ENCODE data around the gene ZNF500.

ZNF500 gene

GRCh38 chr16:4790871-4791270, 23.9 kb upstream of the ZNF500 start:
- Histone ChIP-seq H3K4me2 (ENCODE audit: low read length) (no peak overlapping the region), H3K9me3 (ENCODE audit: low read length) (no peaks in the 10 kb centered on the region), H3F3A (ENCODE audit: insufficient read depth, low read length) (no peaks in the 10 kb centered on the region), H3K36me3 (ENCODE audit: insufficient read depth, low read length) (no peaks in the 10 kb centered on the region), H4K20me1 (ENCODE audit: insufficient read depth, low read length) (no peaks in the 10 kb centered on the region), H3K9me2 (ENCODE audit: low read depth, low read length) (no peaks in the 10 kb centered on the region), H3K4me3 (ENCODE audit: low read depth, low read length, poor library complexity, severe bottlenecking) (no peak overlapping the region), H3K9ac (ENCODE audit: low read length) (no peak overlapping the region), H2AFZ (ENCODE audit: low read length) (no peak overlapping the region), H3K4me1 (ENCODE audit: insufficient read depth, low read length, severe bottlenecking) (peaks cover 3% of the 10 kb centered on the region), H3K79me2 (ENCODE audit: insufficient read depth, low read length) (no peaks in the 10 kb centered on the region), H3K27ac (ENCODE audit: low read depth, low read length, poor library complexity, severe bottlenecking) (no peak overlapping the region), H3K27me3 (ENCODE audit: insufficient read depth, low read length) (no peaks in the 10 kb centered on the region; the same call in 1 of the 2 replicates)
- TF ChIP-seq CTCF (IDR thresholded peaks at IDR 0.05; ENCODE audit: low read length): no peak
- TF ChIP-seq EZH2 (IDR thresholded peaks at IDR 0.05; ENCODE audit: borderline replicate concordance, low read length): no peak

- no peaks in the 10 kb centered on the region; the same call in 1 of the 2 replicates for H3K27me3 ChIP-seq (ENCODE audit: insufficient read depth, low read length)
- no peak overlapping the region for H2AFZ ChIP-seq (ENCODE audit: low read length)
- TF ChIP-seq EZH2 (IDR thresholded peaks at IDR 0.05; ENCODE audit: borderline replicate concordance, low read length) (no peak), CTCF (IDR thresholded peaks at IDR 0.05; ENCODE audit: low read length) (no peak)
- no peaks in the 10 kb centered on the region for H3F3A ChIP-seq (ENCODE audit: insufficient read depth, low read length)
- H3K79me2 ChIP-seq (ENCODE audit: insufficient read depth, low read length): no peaks in the 10 kb centered on the region
- H3K9me2 ChIP-seq (ENCODE audit: low read depth, low read length): no peaks in the 10 kb centered on the region
- H3K4me1 ChIP-seq (ENCODE audit: insufficient read depth, low read length, severe bottlenecking): peaks cover 3% of the 10 kb centered on the region
- H3K4me3 ChIP-seq (ENCODE audit: low read depth, low read length, poor library complexity, severe bottlenecking): no peak overlapping the region
- no peak overlapping the region for H3K27ac ChIP-seq (ENCODE audit: low read depth, low read length, poor library complexity, severe bottlenecking)
- H4K20me1 ChIP-seq (ENCODE audit: insufficient read depth, low read length): no peaks in the 10 kb centered on the region
- H3K4me2 ChIP-seq (ENCODE audit: low read length): no peak overlapping the region
- no peak overlapping the region for H3K9ac ChIP-seq (ENCODE audit: low read length)
- H3K36me3 ChIP-seq (ENCODE audit: insufficient read depth, low read length): no peaks in the 10 kb centered on the region
- no peaks in the 10 kb centered on the region for H3K9me3 ChIP-seq (ENCODE audit: low read length)
These were observed 23.3 kb upstream of the ZNF500 start for GRCh38 chr16:4790261-4790660.

GRCh38 chr16:4788910-4789309, 21.9 kb upstream of the ZNF500 start:
- no peaks in the 10 kb centered on the region for H4K20me1 ChIP-seq (ENCODE audit: insufficient read depth, low read length)
- H3K4me1 ChIP-seq (ENCODE audit: insufficient read depth, low read length, severe bottlenecking): peaks cover 3% of the 10 kb centered on the region
- no peaks in the 10 kb centered on the region for H3K36me3 ChIP-seq (ENCODE audit: insufficient read depth, low read length)
- H3K79me2 ChIP-seq (ENCODE audit: insufficient read depth, low read length): no peaks in the 10 kb centered on the region
- no peak overlapping the region for H3K27ac ChIP-seq (ENCODE audit: low read depth, low read length, poor library complexity, severe bottlenecking)
- no peaks in the 10 kb centered on the region for H3K9me2 ChIP-seq (ENCODE audit: low read depth, low read length)
- no peak overlapping the region for H2AFZ ChIP-seq (ENCODE audit: low read length)
- H3K4me3 ChIP-seq (ENCODE audit: low read depth, low read length, poor library complexity, severe bottlenecking): no peak overlapping the region
- H3K27me3 ChIP-seq (ENCODE audit: insufficient read depth, low read length): no peaks in the 10 kb centered on the region; the same call in 1 of the 2 replicates
- TF ChIP-seq EZH2 (IDR thresholded peaks at IDR 0.05; ENCODE audit: borderline replicate concordance, low read length): no peak
- no peak for TF ChIP-seq CTCF (IDR thresholded peaks at IDR 0.05; ENCODE audit: low read length)
- no peak overlapping the region for H3K9ac ChIP-seq (ENCODE audit: low read length)
- H3F3A ChIP-seq (ENCODE audit: insufficient read depth, low read length): no peaks in the 10 kb centered on the region
- H3K4me2 ChIP-seq (ENCODE audit: low read length): no peak overlapping the region
- H3K9me3 ChIP-seq (ENCODE audit: low read length): no peaks in the 10 kb centered on the region
